Endodermal cell (in vitro differentiated cells): Measurements from ENCODE around the gene CHST1. TPM values are rescaled to one million over a fixed set of nuclear protein-coding genes. Genes with fewer than 3 reads are reported as not detected.

Experiments used
- DNase-seq: peaks from one replicate; pipeline ENCODE4 v3.0.0-alpha.2; 2017
- H3K27ac ChIP-seq: 2 replicates; pipeline ENCODE4 v1.5.1; 2013; ENCODE audit warnings: mild to moderate bottlenecking, low read depth, low read length, moderate library complexity
- H3K27me3 ChIP-seq: 2 replicates; pipeline ENCODE4 v1.6.1; 2013; ENCODE audit warnings: mild to moderate bottlenecking, low read length, moderate library complexity; ENCODE audit not compliant: insufficient read depth, control insufficient read depth, poor library complexity, severe bottlenecking
- H3K36me3 ChIP-seq: 2 replicates; pipeline ENCODE4 v1.7.0; 2013; ENCODE audit warnings: mild to moderate bottlenecking, low read length, moderate library complexity; ENCODE audit not compliant: control insufficient read depth, insufficient read depth
- H3K4me1 ChIP-seq: one replicate; pipeline ENCODE4 v1.7.0; 2013; ENCODE audit warnings: low read length; ENCODE audit not compliant: control insufficient read depth, insufficient read depth
- H3K4me3 ChIP-seq: 2 replicates; pipeline ENCODE4 v1.5.1; 2013; ENCODE audit warnings: mild to moderate bottlenecking, low read length, moderate library complexity
- H3K9ac ChIP-seq: 2 replicates; pipeline ENCODE4 v1.6.1; 2013; ENCODE audit warnings: mild to moderate bottlenecking, low read length, moderate library complexity; ENCODE audit not compliant: poor library complexity, severe bottlenecking; ENCODE audit errors: extremely low read depth
- H3K9me3 ChIP-seq: 2 replicates; pipeline ENCODE4 v1.6.1; 2013; ENCODE audit warnings: mild to moderate bottlenecking, low read length, moderate library complexity; ENCODE audit not compliant: control insufficient read depth
- H3K27ac Mint-ChIP-seq: 2 replicates; pipeline ENCODE4 v1.8.0; 2020; ENCODE audit warnings: mixed read lengths
- H3K27me3 Mint-ChIP-seq: 2 replicates; pipeline ENCODE4 v1.8.0; 2021; ENCODE audit warnings: mild to moderate bottlenecking, mixed read lengths; ENCODE audit not compliant: insufficient read depth
- H3K36me3 Mint-ChIP-seq: 2 replicates; pipeline ENCODE4 v1.8.0; 2020; ENCODE audit warnings: low read depth, mixed read lengths
- H3K4me1 Mint-ChIP-seq: 2 replicates; pipeline ENCODE4 v1.8.0; 2020; ENCODE audit warnings: mixed read lengths
- H3K4me3 Mint-ChIP-seq: 2 replicates; pipeline ENCODE4 v1.8.0; 2020; ENCODE audit warnings: mild to moderate bottlenecking, moderate library complexity, mixed read lengths
- H3K9me3 Mint-ChIP-seq: 2 replicates; pipeline ENCODE4 v1.8.0; 2020; ENCODE audit warnings: mild to moderate bottlenecking, mixed read lengths
- WGBS, 2 experiments: methylation state at CpG; one replicate each; pipeline versions ENCODE4 v1.1.5 to v1.1.7; 2013; ENCODE audit warnings: missing lambda C conversion rate in 2 of 2, mixed read lengths in 1 of 2; ENCODE audit not compliant: insufficient coverage in 1 of 2, insufficient read length in 1 of 2; 5-methylcytosine and 5-hydroxymethylcytosine counted together
- total RNA-seq, 2 donors: library from RNA; stranded (reverse); fragmentation: NEBNext Ultra II Directional in 1 of 2; extraction: Animal tissue kit (Norgen Biotek cat#: 25700) in 1 of 2; gene quantifications; 2 replicates in 1 of 2; 3 replicates in 1 of 2; pipeline ENCODE4 v1.2.1, GENCODE V29; 2021
- TF ChIP-seq, protein P1 (sequence below): fragments of 200-600 bp; sonication (generic); conservative IDR thresholded peaks from 2 replicates; pipeline ENCODE4 v1.5.0; 2021; ENCODE audit warnings: antibody characterized with exemption, mild to moderate bottlenecking

The CHST1 gene
- total RNA-seq, 2 donors from 2014 or later: 0.95 to 1.6 TPM

GRCh38 chr11:45669956-45670355 is 4.5 kb upstream of the CHST1 start:
- Histone ChIP-seq H3K27me3 (peaks cover 25% of the 10 kb centered on the region), H3K4me1 (no peaks in the 10 kb centered on the region), H3K36me3 (no peaks in the 10 kb centered on the region), H3K27ac (no peak overlapping the region), H3K9me3 (no peaks in the 10 kb centered on the region), H3K9ac (no peak overlapping the region), H3K4me3 (no peak overlapping the region)
- Mint-ChIP-seq H3K36me3 (no peaks in the 10 kb centered on the region), H3K9me3 (no peaks in the 10 kb centered on the region), H3K4me3 (no peak overlapping the region), H3K27ac (no peak overlapping the region), H3K27me3 (peaks cover 39% of the 10 kb centered on the region), H3K4me1 (no peaks in the 10 kb centered on the region)
- 82 to 87% methylated on average over 3 to 4 of the region's 4 CpGs for WGBS, 2 experiments
- TF ChIP-seq, protein P1, sequence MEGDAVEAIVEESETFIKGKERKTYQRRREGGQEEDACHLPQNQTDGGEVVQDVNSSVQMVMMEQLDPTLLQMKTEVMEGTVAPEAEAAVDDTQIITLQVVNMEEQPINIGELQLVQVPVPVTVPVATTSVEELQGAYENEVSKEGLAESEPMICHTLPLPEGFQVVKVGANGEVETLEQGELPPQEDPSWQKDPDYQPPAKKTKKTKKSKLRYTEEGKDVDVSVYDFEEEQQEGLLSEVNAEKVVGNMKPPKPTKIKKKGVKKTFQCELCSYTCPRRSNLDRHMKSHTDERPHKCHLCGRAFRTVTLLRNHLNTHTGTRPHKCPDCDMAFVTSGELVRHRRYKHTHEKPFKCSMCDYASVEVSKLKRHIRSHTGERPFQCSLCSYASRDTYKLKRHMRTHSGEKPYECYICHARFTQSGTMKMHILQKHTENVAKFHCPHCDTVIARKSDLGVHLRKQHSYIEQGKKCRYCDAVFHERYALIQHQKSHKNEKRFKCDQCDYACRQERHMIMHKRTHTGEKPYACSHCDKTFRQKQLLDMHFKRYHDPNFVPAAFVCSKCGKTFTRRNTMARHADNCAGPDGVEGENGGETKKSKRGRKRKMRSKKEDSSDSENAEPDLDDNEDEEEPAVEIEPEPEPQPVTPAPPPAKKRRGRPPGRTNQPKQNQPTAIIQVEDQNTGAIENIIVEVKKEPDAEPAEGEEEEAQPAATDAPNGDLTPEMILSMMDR: no peak
- no peak for DNase-seq

DNA sequence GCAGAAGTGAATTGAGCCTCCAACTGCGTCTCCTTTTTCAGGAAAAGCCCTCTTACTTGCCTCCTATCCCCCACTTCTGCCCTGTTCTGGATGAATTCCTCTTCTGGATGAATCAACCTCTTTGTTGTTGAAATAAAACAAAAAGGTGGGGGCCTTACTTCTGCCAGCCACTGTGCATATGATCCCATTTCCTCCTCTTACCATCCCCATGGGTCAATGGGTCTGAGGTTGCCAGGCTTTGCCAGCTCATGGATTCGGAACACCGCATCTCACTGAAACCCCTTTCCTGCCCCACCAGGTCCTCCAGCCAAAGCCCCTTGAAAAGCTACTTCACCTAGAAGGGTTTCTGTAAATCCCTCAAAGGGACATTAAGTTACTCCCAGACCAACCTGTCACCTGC is 3.7 kb upstream of the CHST1 start:
- H3K9me3 Mint-ChIP-seq: no peaks in the 10 kb centered on the region
- H3K27ac Mint-ChIP-seq: no peak overlapping the region
- TF ChIP-seq, protein P1: no peak
- no peak overlapping the region for H3K4me3 Mint-ChIP-seq
- Histone ChIP-seq H3K27me3 (peaks cover 33% of the 10 kb centered on the region), H3K4me1 (no peaks in the 10 kb centered on the region), H3K9me3 (no peaks in the 10 kb centered on the region), H3K4me3 (no peak overlapping the region), H3K36me3 (no peaks in the 10 kb centered on the region), H3K9ac (no peak overlapping the region), H3K27ac (no peak overlapping the region)
- WGBS, 2 experiments: 99 to 100% methylated on average over 2 to 3 of the region's 3 CpGs
- H3K4me1 Mint-ChIP-seq: no peaks in the 10 kb centered on the region
- peaks cover 42% of the 10 kb centered on the region for H3K27me3 Mint-ChIP-seq
- no peaks in the 10 kb centered on the region for H3K36me3 Mint-ChIP-seq
- no peak for DNase-seq

GRCh38 chr11:45667929-45668680 is 2.7 kb upstream of the CHST1 start:
- TF ChIP-seq, protein P1: no peak
- H3K4me1 ChIP-seq: no peaks in the 10 kb centered on the region
- no peak overlapping the region for H3K27ac Mint-ChIP-seq
- H3K4me3 ChIP-seq: no peak overlapping the region
- H3K4me1 Mint-ChIP-seq: no peaks in the 10 kb centered on the region
- no peak overlapping the region for H3K9ac ChIP-seq
- WGBS, 2 experiments: 90% methylated on average over 5 of the region's 5 CpGs; no CpG with 5 or more reads in 1 of the 2 experiments
- H3K9me3 ChIP-seq: no peaks in the 10 kb centered on the region
- H3K36me3 Mint-ChIP-seq: no peaks in the 10 kb centered on the region
- H3K27me3 Mint-ChIP-seq: peaks cover 52% of the 10 kb centered on the region
- H3K27me3 ChIP-seq: peaks cover 43% of the 10 kb centered on the region
- no peak overlapping the region for H3K27ac ChIP-seq
- no peak for DNase-seq
- H3K36me3 ChIP-seq: no peaks in the 10 kb centered on the region
- H3K9me3 Mint-ChIP-seq: no peaks in the 10 kb centered on the region
- no peak overlapping the region for H3K4me3 Mint-ChIP-seq
